GM19025 (cell line): ENCODE results near the gene MROH7.

Source experiments
- ATAC-seq: cut with Tn5 transposase; IDR thresholded peaks from one replicate; pipeline ENCODE4 v1.9.1; 2021; ENCODE audit warnings: mild to moderate bottlenecking, low read depth, moderate library complexity; ENCODE audit not compliant: unreplicated experiment

MROH7 gene

DNA sequence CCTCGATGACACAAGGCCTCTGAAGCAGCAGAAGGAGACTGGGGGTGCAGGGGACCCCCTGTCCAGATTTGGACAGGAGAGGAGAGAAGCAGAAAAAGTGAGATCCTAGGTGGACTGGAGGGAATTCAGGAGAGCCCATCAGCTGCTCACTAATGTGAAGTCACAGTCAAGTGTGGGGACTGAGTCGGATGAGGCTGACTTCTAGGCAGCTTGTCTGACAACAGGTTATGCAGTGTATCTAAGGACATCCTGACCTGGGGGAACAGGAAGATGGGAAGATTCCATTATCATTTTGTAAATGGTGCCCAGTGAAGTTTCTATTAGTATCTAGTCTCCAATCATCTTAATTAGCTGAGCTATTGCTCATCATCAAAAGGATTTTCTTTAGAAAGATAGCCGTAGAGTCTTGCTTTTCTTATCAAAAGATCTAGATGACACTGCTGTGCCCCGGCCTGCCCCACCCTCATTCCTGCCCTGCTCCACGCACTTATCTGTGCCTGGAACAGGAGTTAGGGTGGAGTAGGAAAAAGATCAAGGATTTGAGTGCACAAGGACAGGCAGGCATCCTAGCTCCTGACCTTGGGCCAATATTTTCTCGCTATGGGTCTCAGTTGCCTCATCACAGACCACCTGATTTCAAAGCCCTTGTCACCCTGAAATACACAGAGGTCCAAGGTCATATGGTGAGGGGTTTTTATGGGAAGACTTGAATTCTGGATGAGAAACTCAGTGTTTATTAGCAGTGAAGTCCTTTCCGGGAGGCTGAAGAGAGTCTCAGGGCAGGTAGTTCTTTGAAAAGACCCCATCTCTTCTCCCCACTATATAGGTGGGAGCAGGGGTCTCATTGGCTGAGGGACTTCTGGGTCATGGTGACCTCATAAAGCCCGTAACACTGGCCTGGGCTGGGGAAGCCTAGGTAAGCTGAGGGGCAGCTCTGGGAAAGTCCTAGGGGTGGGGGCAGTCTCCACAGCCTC lies at the start of gene MROH7:
Gene MROH7 (plus strand): TSS at position 924 of the 974 bp plus-strand sequence. CDS start 11,141 bp downstream, outside the sequence.
- ATAC-seq: no peak

DNA sequence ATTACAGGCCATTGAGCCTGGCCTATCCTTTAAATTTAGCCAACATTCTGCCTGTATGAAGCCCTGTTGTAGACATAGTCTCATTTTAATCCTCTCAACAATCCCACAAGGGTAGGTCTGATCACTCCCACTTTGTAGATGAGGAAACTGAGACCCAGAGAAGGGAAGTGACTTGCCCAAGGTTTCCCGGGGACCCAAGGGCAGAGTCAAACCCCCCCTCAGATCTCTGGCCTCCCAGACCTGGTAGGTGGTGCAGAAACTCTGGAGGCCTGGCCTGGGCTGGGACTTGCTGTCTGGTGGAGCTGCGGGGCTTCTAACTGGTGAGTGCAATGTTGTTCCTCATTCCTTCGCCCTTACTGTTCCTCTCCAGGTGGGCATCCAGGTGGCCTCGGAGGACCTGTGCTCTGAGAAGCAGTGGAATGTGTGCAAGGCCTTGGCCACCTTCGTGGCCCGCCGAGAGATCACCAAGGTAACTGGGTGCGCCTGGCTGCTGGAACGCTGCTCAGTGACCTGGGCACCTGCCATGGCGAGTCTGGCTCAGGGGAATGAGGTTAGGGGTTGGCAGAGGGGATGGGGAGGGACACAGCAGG lies 47.9 kb upstream of the MROH7 start:
- no peak for ATAC-seq

DNA sequence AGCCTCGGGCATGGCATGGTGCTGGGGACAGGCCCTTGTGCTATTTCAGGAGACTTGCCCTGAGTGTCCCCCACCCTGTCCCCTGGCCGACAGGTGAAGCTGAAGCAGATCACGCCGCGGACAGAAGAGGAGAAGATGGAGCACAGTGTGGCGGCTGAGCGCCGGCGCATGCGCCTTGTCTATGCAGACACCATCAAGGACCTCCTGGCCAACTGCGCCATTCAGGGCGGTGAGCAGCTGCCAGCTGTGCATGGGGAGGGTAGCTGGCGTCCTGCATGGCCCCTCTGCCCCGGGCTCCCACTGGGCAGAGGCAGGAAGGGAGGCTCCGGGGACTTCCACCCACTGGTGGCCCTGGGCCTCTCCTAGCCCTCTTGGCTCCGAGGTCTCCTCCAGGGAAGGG lies 47.1 kb upstream of the MROH7 start:
- no peak for ATAC-seq

DNA sequence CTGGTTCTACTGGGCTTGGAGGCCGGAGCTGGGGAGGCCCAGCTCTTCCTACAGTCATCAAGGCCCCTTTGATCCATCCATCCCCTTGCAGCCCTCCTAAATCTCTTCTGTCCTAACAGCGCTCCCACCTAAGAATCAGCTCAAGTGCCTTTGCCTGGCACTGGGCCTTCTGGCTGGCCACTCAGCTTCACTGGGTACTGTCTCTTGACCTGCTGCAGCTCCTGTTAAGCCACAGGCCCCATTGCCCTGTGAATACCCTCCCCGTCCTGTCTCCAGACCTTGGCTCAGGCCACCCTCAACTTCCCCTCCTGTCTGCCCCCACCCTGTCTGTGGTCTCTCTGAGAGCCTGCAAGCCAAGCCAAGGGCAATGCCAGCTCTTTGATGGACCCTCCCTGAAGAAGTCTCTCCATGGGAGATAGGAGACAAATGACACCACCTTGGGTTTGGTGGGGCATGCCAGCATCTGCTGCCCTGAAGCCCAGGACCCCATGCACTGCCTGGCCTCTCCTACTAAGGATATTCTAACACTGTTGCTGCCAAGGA lies 45.6 kb upstream of the MROH7 start:
- no peak for ATAC-seq

DNA sequence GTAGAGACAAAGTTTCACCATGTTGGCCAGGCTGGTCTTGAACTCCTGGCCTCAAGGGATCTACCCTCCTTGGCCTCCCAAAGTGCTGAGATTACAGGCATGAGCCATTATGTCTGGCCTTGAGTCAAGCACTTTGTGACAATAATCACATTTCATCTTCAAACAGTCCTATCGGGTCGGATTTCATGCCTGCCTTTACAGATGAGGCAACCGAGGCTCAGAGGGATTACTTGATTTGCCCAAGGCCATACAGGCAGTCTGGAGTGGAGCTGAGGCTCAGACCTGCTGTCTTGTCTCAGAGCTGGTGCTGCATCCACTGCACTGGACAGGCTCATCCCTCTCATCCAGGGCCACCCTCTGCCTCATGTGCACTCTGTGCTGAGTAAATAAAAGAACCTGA lies 44.8 kb upstream of the MROH7 start:
- no peak for ATAC-seq

DNA sequence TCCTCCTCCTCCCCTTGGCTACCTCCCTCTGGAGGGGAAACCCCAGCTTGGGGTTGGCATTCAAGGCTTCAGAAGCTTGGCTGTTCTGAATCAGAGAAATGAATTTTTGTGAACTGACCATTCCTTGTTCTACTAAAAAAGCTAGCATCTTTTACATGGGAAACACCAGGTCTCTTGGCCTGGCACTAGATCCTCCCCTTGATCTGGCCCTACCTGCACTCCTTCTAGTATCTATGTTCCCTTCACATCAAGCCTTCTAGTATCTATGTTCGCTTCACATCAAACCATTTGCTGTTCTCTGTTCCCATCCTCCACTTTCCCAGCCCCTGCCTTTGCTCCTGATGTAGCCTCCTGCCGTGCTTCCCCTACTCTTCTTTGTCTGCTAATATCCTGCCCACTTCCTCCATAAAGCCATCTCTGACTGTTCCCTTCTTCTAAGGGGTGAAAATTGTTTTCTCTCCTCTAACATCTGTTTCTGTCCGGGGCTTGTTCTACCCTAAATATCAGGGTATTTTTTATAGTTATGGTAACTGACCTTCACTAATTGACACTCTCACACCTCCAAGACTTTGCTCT lies 44.0 kb upstream of the MROH7 start:
- ATAC-seq: no peak

DNA sequence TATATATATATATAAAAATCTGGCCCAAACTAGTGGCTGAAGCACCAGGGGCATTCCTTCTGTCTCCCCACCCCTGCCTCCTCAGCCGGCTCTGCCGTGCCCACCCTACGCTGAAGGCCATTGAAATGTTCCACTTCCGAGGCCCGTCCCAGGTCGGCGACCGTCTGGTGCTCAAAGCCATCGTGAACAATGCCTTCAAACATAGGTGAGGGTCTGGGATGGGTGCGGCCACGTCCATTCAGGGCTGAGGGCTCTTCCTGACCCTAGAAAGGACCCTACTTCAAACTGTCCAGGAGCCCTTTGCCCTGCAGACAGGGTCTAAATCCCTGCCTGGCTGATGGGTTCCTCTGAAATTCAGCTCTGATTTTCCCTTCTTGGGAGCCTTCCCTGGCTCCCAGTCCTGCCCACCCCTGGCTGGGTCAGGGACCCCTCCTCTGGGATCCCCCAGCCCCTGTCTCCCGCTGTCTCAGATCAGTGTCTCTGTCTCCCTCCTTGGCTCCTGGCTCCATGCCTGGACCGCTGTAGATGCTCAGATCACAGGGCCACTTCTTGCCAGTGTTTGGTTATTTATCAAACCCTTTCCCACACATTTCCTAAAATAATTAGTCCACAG lies 42.3 kb upstream of the MROH7 start:
- ATAC-seq: no peak

DNA sequence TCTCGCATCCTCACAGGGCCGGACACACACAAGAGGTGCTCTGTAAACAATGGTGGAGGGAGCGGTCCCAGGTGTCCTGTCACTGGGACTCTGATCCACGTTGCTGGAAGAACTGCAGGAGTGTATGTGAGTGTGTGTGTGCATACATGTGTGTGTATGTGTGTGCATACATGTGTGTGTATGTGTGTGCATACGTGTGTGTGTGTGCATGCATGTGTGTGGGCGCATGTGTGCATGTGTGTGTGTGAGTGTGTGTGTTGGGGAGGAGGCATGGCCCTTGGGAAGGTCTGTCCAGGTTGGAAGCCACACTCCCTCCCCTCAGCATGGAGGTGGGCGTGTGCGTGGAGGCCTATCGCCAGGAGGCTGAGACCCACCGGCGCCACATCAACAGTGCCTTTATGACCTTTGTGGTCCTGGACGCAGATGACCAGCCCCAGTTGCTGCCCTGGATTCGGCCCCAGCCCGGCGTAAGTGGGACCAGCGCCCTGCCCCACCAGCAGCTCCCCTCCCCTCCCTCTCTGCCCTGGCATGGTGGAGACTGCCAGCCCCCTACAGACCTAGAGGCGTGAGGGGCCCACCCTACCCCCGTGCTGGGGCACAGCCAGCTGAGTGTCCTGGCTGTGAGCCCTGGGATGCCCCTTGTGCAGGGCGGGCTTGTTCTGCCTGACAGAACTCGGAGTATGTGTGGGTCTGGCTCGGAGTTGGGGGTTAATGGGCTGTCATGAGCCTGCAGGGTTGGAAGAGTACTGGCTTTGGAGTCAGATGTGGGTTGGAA lies 40.5 kb upstream of the MROH7 start:
- ATAC-seq: no peak

DNA sequence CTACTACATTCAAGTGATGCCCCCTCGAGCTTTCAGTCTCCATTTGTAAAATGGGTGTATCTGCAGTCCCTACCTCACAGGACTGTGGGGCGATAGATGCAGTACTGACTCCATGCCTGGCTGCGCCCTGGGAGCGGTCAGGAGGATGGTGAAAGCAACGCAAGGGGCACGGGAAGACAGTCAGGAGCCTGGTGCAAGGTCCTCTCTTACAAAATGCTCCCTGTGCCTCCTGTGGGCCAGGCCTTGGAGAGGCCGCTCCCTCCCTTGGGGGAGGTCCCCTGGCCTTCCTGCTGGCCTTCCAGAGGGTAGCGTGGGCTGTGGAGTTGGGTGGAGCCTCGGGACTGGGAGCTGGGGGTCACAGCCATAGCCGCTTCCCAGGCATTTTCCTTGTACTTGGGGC lies 39.9 kb upstream of the MROH7 start:
- ATAC-seq: no peak

DNA sequence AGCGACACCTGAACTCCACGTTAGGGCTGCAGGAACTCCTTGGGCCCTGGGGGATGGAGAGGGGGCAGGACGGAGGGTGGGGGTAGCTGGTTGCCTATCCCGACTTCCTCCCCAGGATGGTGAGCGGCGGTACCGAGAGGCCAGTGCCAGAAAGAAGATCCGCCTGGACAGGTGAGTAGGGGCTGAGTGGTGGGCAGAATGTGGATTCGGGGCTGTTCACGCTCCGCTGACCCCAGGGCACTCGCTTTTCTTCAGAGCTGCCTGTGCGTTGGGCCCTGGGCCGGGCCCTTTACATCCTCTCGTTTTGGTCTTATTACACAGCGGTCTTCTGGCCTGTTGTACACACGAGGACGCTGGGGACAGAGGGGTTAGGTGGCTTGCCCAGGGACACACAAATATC lies 39.0 kb upstream of the MROH7 start:
- no peak for ATAC-seq

DNA sequence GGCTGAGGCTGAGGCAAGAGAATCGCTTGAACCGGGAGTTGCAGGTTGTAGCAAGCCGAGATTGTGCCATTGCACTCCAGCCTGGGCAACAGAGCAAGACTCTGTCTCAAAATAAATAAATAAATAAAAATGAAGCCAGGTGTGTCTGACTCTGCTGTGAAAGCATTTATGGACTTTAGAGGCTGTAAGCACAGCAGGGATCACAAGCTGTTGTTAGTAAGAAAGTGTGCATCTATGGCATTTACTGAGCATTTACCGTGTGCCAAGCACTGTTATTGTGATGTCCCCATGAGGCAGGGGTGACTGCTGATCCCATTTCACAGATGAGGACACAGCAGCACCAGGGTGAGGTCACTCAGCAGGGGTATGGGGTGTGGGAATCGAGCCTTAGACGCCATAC lies 38.3 kb upstream of the MROH7 start:
- ATAC-seq: no peak

DNA sequence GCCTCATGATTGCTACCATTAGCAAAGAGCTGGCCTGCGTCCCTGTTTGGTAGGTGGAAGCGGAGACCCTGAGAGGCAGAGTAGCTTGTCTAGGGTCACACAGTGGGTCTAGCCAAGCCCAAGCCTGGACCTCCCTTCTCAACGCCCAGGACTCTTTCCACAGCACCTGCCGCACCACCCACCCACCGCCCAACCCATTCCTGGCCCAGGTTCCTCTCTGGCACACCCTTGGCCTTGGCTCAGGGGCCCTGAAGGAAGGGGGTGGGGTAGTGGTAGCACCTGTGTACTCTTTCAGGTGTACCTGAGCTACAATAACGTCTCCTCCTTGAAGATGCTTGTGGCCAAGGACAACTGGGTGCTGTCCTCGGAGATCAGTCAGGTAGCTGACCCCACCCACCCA lies 37.5 kb upstream of the MROH7 start:
- no peak for ATAC-seq

DNA sequence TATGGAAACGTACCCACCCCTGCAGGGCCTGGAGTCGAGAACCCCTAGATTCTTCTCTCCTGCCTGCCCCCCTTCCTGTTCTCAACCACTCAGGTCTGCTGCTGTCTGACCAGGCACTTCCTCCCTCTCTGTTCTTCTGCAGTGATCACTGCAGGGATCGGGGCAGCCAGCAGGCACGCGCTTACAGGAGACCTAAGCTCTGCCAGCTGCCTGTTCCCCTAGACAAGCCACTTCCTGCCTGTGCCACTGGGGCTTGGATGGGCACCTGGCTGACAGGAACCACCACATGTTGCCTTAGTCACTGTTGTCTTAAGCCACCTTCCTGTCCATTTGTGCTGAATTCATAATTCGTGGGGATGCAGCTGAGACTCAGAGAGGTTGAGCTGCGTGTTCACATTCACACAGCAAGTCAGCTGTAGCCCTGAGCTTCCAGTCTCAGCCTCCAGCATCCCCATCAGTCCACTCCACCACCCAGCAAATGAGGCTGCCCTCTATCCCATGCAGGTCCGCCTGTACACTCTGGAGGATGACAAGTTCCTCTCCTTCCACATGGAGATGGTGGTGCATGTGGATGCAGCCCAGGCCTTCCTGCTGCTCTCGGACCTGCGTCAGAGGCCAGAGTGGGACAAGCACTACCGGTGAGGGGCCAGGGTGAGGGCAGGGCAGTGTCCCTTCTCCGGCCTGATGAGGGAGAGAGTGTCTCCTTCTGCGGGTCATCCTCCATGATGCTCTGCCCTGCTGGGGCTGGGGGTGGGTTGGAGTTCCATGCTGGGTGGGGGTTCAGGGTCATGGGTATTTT lies 36.8 kb upstream of the MROH7 start:
- ATAC-seq: no peak

DNA sequence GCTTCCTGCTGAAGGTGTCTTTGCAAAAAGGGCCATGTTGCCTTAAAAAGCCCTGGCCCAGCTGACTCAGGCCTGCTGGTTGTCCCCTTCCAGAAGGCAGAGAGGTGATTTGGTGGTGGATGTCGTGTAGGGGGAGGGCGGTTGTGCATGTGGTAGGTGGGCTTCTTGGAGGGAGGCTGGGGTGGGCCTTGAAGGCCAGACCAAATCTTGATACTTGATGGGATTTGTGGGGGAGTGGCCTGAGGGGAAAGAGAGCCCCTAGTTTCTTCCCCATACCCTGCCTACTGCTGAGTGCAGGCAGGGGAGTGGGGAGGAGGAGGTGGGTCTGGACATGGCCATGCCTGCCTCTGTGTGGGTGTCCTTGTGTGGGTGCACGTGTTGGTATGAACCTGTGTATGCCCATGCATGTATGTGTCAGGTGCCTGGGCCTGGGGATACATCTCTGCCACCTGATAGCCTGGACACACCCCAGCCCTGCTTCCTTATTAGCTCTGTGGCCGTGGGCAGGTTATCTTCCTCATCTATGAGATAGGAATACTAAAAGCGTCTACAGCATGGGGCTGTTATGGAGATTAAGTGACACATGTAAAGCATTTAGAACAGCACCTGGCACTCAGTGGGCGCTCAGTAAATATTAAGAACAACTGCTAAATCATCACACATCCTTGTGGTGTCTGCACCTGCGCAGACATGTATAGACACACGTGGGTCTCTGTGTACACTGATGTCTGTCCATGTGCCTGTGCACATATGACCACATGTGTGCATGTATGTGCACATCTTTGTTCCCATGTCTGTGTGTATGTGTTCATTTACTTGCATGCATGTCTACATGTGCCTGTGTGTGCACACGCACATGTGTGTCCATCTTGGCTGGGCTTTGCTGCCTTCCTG lies 35.2 kb upstream of the MROH7 start:
- ATAC-seq: no peak

DNA sequence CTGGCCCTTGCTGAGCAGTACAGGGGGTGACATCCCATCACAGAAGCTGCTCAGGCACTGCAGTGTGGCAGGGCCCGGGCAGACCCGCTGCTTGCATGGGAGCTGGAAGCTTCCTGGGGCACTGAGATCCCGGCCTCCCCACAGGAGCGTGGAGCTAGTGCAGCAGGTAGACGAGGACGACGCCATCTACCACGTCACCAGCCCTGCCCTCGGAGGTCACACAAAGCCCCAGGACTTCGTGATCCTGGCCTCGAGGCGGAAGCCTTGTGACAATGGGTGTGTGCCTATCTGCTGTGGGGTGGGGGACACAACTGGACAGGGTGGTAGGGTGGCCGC lies 34.6 kb upstream of the MROH7 start:
- no peak for ATAC-seq

DNA sequence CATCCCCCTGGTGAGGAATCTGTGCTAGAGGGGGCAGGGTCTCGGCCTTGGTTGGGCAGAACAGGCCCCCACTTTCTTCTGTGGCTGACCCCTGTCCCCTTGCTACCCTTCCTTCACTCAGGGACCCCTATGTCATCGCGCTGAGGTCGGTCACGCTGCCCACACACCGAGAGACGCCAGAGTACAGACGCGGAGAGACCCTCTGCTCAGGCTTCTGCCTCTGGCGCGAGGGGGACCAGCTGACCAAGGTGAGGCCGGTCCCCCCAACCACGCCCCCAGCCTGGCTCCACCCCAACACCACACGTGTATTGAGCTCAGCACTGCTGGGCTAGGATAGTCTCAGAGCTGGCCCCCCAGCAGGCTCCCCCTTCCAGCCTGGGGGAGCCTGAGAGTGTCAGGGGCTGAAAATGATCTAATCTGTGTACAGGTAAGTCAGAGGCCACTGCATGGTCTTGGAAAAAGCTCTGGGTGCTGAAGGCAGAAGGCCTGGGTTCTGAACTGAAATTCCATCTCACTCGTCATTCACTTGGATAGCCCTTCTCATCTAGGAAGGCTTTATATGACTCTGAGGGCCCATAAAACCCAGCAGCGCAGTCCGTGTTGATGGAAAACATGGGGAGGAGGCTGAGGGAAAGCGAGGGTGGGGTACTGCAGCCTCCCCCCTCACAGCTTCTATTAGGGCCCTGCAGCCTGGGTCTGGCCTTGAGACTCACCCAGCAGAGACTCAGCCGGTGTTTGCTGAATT lies 33.6 kb upstream of the MROH7 start:
- no peak for ATAC-seq

DNA sequence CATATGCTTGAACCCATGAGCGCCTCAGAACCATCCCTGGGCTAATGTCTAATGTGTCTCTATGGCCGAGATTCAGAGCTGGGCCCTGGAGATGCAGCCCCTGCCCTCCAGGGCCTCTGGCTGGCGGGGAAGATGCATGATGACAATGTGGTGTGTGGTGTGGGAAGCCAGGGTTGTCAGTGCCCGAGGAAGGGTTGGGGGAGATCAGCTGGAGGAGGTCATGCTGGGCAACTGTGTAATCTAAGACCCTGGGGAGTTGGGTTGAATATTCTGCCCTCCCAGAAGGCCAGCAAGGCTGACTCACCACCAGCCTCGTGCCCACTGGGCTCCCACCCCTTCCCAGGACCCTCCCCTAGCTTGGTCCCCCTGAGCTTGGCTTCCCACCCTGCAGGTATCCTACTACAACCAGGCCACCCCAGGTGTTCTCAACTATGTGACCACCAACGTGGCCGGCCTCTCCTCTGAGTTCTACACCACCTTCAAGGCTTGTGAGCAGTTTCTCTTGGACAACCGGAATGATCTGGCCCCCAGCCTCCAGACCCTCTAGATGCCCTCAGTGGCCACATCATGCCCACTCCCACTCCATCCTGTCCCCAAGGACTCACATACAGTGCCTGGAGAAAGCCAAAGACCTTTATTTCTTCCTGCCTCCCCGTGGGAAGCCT lies 32.9 kb upstream of the MROH7 start:
- ATAC-seq: no peak
